HG02885 (cell line): ENCODE data around the gene TSPAN4.

ENCODE experiments used
- ATAC-seq: cut with Tn5 transposase; IDR thresholded peaks from one replicate; pipeline ENCODE4 v1.9.1; 2021; ENCODE audit warnings: mild to moderate bottlenecking; ENCODE audit not compliant: unreplicated experiment, poor library complexity

The TSPAN4 gene

DNA sequence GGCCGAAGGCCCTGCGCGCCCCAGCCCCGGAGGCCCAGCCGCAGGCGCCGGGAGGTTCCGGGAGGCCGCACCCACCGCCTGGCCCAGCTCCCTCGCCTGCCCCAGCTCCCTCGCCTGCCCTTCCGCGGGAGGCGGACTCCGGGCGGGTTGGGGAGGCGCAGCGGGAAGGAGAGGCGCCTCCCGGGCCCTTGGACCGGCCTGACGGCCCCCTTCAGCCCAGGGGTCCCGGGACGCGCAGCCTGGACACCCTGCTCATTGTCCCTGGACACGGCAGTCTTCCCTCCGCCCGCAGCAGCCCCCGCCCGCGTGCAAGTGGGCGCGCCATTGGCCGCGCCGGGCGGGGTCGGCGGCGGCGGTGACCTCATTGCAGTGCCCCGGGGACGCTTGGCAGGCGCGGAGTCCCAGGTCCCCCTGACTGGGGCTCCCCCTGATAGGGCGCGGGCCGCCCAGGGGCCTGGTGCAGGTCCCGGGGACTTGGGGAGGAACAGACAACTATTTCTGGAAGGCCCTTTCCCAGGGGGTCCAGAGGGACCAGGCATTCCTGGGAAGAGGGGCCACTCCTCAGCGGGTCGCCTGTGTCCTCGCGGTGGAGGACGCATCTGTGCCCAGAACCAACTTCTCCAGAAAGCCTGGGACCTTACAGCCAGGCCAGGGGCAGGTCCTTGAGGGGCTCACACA, 9.4 kb upstream of the TSPAN4 start:
- peak; percentile 37 for ATAC-seq

- ATAC-seq = no peak
These were observed 8.8 kb upstream of the TSPAN4 start for GRCh38 chr11:833849-834311.

DNA sequence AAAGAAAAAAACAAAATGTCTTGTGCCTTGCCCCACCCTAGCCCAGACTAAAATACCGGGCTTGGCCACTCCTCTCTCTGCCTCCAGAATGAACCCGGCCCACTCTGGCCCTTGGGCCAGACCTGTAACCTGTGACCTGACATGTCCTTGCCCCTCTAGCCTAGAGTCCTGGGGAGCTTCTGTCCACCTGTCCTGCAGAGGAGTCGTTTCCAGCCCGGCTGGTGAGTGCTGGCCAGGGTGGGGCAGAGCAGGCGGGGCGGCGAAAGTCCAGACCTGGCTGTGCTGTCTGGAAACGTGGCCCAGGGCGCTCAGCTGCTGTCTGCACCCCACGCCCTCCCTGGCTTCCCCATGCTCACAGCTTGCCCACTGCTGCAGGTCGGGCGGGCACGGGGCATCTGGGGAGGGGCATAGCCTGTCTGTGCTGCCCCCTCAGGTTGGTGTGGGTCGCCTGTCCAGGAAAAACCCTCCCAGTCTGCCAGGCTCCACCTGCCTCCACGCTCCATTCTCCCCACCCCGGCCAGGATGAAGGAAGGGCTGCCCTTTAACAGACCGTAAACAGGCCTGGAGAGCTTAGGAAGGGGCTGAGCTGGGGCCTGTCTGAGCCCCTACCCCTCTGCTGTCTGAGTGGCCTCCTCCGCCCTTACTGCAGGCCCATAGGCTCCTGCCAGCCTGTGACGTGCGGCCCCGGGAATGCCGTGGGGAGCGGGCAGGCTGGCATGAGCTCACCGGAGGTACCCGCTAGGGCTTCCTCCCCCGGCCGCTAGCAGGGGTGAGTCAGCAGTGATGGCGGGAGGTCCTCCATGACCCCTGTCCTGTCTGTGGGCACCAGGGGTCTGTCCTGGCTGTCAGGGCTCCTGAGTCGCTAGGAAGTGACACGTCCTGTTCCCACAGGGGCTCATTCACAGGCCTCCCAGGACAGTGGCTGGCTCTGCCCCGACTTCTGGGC, 8.0 kb upstream of the TSPAN4 start:
- no peak for ATAC-seq

DNA sequence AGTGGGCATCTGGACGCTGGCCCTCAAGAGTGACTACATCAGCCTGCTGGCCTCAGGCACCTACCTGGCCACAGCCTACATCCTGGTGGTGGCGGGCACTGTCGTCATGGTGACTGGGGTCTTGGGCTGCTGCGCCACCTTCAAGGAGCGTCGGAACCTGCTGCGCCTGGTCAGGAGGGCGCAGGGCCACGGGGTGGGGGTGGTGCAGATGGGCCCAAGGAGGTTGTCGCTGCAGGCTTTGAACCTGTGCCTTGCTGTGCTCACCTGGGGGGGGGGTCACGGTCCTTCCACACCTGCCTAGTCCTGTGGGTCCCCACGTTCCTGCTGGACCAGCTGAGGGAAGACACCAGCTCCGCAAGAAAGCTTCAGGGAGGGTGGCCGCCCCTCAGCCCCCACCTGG, 6.4 kb upstream of the TSPAN4 start:
- ATAC-seq = no peak

DNA sequence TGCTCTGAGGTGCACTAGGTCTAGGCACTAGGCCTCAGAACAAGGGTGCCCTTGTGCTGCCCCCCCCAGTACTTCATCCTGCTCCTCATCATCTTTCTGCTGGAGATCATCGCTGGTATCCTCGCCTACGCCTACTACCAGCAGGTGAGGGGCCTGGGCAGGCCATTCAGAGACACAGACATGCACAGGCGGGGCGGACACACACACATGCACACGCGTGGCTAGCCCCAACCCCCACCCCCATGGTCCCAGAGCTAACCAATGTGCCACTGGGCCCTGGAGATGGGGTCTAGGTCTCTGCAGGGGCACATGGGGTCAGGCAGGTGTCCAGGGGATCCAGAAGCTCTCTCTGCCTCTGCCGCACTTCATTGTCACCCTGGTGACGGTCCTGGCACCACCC, 6.0 kb upstream of the TSPAN4 start:
- no peak for ATAC-seq

DNA sequence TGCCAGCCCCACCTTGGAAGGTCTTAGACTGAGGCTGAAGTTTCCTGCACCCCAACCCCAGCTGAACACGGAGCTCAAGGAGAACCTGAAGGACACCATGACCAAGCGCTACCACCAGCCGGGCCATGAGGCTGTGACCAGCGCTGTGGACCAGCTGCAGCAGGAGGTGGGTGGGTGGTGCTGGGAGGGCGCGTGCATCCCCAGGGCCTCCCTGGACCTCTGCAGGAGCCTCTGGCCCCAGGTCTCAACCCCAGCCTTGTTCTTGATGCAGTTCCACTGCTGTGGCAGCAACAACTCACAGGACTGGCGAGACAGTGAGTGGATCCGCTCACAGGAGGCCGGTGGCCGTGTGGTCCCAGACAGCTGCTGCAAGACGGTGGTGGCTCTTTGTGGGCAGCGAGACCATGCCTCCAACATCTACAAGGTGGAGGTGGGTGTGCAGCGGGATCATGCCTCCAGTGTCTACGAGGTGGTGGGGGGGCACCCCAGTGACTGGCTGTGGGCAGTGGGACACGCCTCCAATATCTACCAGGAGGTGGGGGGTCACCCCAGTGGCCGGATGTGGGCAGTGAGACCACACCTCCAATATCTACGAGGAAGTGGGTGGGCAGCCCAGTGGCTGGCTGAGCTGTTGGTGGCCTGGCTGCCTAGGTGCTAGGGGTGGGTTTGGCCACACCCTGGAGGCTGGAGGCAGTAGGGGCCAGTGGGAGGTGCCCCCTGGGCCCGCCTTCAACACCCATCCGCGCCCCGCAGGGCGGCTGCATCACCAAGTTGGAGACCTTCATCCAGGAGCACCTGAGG, 5.3 kb upstream of the TSPAN4 start:
- ATAC-seq = no peak

- no peak for ATAC-seq
These were observed 4.7 kb upstream of the TSPAN4 start for GRCh38 chr11:837990-838307.

- no peak for ATAC-seq
These were observed 4.0 kb upstream of the TSPAN4 start for GRCh38 chr11:838441-839279.

GRCh38 chr11:839280-839623, 3.4 kb upstream of the TSPAN4 start:
- no peak for ATAC-seq

GRCh38 chr11:839875-840617, 2.6 kb upstream of the TSPAN4 start:
- ATAC-seq = no peak

DNA sequence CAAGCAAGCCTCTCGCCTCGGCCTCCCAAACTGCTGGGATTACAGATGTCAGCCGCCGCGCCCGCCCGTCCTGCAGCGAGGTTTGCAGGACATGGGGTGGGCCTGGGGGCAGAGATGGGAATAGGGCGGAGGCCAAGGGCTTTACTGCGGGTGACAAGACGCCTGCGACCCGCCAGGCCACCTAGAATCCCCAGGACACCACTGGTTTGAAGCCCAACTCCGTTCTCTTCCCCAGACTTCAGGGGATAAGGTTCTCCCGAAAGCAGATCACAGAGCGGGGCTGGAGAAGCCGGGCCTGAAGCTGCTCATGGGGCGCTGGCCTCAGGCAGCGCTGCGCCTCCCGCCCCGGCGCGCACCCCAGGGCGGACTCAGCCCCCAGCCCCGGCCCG, 677 bp upstream of the TSPAN4 start:
- no peak for ATAC-seq

DNA sequence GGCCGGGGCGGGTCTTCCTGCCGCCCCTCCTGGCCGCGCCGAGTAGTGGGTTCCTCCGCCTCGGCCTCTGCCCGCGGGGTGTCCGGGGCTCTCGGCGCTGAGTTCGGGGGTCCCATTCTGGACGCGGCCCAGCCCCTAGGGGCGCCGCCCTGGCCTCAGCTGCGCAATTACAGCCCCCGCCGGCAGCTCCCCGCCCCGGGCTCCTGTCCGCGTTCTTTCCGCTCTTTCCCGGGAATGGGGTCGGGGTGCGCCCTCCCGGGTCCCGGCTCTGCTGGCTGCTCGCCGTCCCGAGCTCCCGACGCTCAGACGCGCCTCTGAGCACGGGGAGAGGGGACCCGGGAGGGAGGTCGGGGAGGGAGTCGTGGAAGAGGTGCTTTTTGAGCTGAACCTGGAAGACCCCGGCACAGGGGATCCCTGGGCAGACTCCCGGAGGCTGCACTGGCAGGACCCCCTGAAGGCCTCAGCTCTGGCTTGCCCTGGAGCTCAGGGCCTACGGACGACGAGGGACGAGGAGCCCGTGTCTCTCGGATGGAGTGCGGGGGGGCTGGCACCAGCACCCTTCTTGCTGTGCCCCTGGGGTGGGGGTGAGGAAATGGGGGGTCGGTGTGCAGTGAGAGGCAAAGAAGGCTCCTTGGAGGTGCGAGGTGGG, 558 bp downstream of the TSPAN4 start:
- peak; percentile 10 for ATAC-seq

DNA sequence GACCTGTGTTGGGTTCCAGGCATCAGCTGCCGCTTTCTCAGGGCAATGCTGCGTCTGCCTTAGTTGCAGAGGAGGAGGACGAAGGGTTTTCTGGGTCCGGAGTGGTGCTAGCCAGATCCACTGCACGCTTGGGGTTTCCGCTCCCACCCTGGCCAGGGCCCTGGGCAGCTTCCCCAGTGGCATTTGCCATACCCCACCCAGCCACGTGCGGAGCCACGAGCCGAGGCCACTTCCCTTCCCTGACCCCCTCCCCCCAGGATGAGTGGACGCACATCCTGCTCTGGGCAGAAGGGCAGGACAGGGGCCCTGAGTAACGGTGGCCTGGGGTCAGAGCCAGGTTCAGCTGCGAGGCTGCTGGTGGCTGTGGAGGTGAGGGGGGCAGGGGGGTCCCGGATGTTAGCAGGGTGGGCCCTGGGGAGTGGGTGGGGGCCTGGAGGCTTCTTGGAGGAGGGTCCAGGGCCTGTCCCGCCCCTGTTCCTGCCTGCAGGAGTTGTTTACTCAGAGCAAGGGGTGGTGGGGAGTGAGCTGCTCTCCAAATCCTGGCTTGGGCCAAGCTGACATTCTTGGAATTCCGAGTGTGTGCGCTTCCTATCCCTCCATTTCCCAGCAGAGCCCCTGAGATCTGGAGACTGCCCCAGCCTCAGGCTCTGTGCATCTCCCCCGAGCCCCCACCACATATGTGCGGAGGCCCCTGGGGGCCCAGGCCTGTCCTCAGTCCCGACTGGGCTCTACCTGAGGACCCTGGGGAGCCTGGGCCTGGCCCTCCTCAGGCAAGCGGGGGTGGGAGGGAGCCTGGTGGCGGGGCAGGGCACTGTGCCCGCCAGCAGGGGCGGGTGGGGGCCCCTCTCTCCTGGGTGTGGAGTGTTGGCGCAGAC, 1.4 kb downstream of the TSPAN4 start:
- no peak for ATAC-seq

DNA sequence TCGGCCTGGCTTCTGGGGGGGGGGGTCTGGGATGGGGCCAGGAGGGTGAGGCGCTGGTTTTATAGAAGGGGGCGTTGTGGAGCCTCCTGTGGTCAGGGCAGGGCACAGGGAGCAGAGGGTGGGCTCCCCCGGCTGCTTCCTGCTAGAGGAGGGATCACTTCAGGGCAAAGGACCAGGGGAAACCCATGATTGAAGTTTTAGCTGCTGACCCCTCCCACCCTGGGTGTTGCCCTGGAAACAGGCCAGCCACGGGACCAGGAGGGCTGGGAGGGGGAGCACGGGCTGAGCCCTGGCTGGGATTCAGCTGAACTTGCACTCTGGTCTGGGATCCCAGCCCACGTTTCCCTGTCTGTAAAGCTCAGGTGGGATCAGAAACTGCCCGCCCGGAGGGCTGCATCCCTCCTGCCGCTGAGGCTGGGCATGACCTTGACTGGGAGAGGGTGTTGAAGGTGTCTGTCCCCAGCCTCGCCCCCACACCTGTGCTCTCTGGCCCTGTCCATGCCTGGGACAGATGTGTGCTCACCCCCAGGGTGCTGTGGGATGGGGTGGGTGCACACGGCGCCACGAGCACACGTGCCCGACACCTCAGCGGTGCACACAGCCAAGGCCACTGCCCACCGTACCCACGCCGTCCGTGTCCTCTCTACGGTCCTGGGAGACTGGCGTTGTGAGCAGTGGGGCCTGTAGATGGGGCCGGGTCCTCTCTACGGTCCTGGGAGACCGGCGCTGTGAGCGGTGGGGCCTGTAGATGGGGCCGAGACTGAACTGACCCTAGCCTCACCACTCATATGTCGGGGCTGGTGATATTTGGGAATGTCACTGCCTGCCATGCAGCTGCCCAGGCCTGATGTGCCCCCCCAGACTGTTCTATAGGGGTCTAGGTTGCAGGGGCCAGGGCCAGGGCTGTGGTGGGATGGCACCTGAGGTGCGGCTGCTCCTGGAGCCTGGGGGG, 2.3 kb downstream of the TSPAN4 start:
- no peak for ATAC-seq

GRCh38 chr11:845872-846495, 3.3 kb downstream of the TSPAN4 start:
- no peak for ATAC-seq

- ATAC-seq = no peak
These were observed 3.9 kb downstream of the TSPAN4 start for GRCh38 chr11:846496-847098.
